ENCODE measurements around the gene PPP1R15B.

PPP1R15B gene

GRCh38 chr1:204443871-204444581, 32.4 kb upstream of the PPP1R15B start:
- no peak for TF ChIP-seq CTCF (IDR thresholded peaks at IDR 0.05; ENCODE audit: borderline replicate concordance, insufficient read depth, low read depth, low read length)
- no peak overlapping the region for H3K4me3 ChIP-seq (ENCODE audit: low read depth, low read length)

GRCh38 chr1:204443260-204443619, 31.6 kb upstream of the PPP1R15B start:
- no peak for TF ChIP-seq CTCF (IDR thresholded peaks at IDR 0.05; ENCODE audit: borderline replicate concordance, insufficient read depth, low read depth, low read length)
- no peak overlapping the region for H3K4me3 ChIP-seq (ENCODE audit: low read depth, low read length)

- no peak for TF ChIP-seq CTCF (IDR thresholded peaks at IDR 0.05; ENCODE audit: borderline replicate concordance, insufficient read depth, low read depth, low read length)
- H3K4me3 ChIP-seq (ENCODE audit: low read depth, low read length) = no peak overlapping the region
These were observed 31.0 kb upstream of the PPP1R15B start for GRCh38 chr1:204442376-204443259.

GRCh38 chr1:204441558-204441957, 29.9 kb upstream of the PPP1R15B start:
- no peak for TF ChIP-seq CTCF (IDR thresholded peaks at IDR 0.05; ENCODE audit: borderline replicate concordance, insufficient read depth, low read depth, low read length)
- H3K4me3 ChIP-seq (ENCODE audit: low read depth, low read length) = no peak overlapping the region

- no peak overlapping the region for H3K4me3 ChIP-seq (ENCODE audit: low read depth, low read length)
- no peak for TF ChIP-seq CTCF (IDR thresholded peaks at IDR 0.05; ENCODE audit: borderline replicate concordance, insufficient read depth, low read depth, low read length)
These were observed 28.2 kb upstream of the PPP1R15B start for GRCh38 chr1:204439621-204440375.

GRCh38 chr1:204438628-204439027, 27.0 kb upstream of the PPP1R15B start:
- H3K4me3 ChIP-seq (ENCODE audit: low read depth, low read length) = no peak overlapping the region
- TF ChIP-seq CTCF (IDR thresholded peaks at IDR 0.05; ENCODE audit: borderline replicate concordance, insufficient read depth, low read depth, low read length) = no peak

Data from GM12875 (cell line).